Astrocyte (in vitro differentiated cells and primary cell): ENCODE data around the gene PTPRE. TPM values are rescaled to one million over a fixed set of nuclear protein-coding genes. Genes with fewer than 3 reads are reported as not detected.

ENCODE experiments used
- DNase-seq: peaks from one replicate; pipeline ENCODE4 v3.0.0-alpha.2; 2010; ENCODE audit warnings: low read depth
- FAIRE-seq: peaks from 2 replicates; lab custom pipeline; 2011; peaks lifted over from hg19 to GRCh38; lab: Jason Lieb, UNC
- H2AFZ ChIP-seq: 2 replicates; pipeline ENCODE4 v1.6.0; 2012; ENCODE audit warnings: low read depth, low read length, inconsistent platforms
- H3K27ac ChIP-seq: 2 replicates; pipeline ENCODE4 v1.5.1; 2011; ENCODE audit warnings: low read depth, low read length, inconsistent platforms
- H3K27me3 ChIP-seq: 2 replicates; pipeline ENCODE4 v1.6.0; 2011; ENCODE audit warnings: low read length, inconsistent platforms; ENCODE audit not compliant: insufficient read depth
- H3K36me3 ChIP-seq: 2 replicates; pipeline ENCODE4 v1.5.1; 2011; ENCODE audit warnings: low read length, inconsistent platforms; ENCODE audit not compliant: insufficient read depth
- H3K4me1 ChIP-seq: 2 replicates; pipeline ENCODE4 v1.5.1; 2011; ENCODE audit warnings: low read length, inconsistent platforms; ENCODE audit not compliant: insufficient read depth
- H3K4me2 ChIP-seq: 2 replicates; pipeline ENCODE4 v1.6.0; 2012; ENCODE audit warnings: low read length, inconsistent platforms
- H3K4me3 ChIP-seq: 2 replicates; pipeline ENCODE4 v1.5.1; 2011; ENCODE audit warnings: low read depth, mild to moderate bottlenecking, low read length, inconsistent platforms; ENCODE audit not compliant: insufficient read depth
- H3K79me2 ChIP-seq: 2 replicates; pipeline ENCODE4 v1.6.0; 2012; ENCODE audit warnings: mild to moderate bottlenecking, low read length, inconsistent platforms; ENCODE audit not compliant: insufficient read depth
- H3K9ac ChIP-seq: 2 replicates; pipeline ENCODE4 v1.6.0; 2012; ENCODE audit warnings: mild to moderate bottlenecking, low read length, inconsistent platforms
- H3K9me3 ChIP-seq: 2 replicates; pipeline ENCODE4 v1.5.1; 2012; ENCODE audit warnings: low read depth, mild to moderate bottlenecking, low read length, inconsistent platforms; ENCODE audit not compliant: insufficient read depth
- H4K20me1 ChIP-seq: 2 replicates; pipeline ENCODE4 v1.6.0; 2012; ENCODE audit warnings: low read length, inconsistent platforms; ENCODE audit not compliant: insufficient read depth
- H3K27ac Mint-ChIP-seq: one replicate; pipeline ENCODE4 v1.8.0; 2021; ENCODE audit warnings: mild to moderate bottlenecking, mixed read lengths; ENCODE audit not compliant: unreplicated experiment
- H3K27me3 Mint-ChIP-seq: one replicate; pipeline ENCODE4 v1.8.0; 2021; ENCODE audit warnings: low read depth, mixed read lengths; ENCODE audit not compliant: unreplicated experiment
- H3K36me3 Mint-ChIP-seq: one replicate; pipeline ENCODE4 v1.8.0; 2021; ENCODE audit warnings: low read depth, mixed read lengths; ENCODE audit not compliant: unreplicated experiment
- H3K4me1 Mint-ChIP-seq: one replicate; pipeline ENCODE4 v1.8.0; 2021; ENCODE audit warnings: low read depth, mixed read lengths; ENCODE audit not compliant: unreplicated experiment
- H3K4me3 Mint-ChIP-seq: one replicate; pipeline ENCODE4 v1.8.0; 2021; ENCODE audit warnings: mild to moderate bottlenecking, moderate library complexity, mixed read lengths; ENCODE audit not compliant: unreplicated experiment
- H3K9me3 Mint-ChIP-seq: one replicate; pipeline ENCODE4 v1.8.0; 2021; ENCODE audit warnings: mild to moderate bottlenecking, mixed read lengths; ENCODE audit not compliant: unreplicated experiment
- CTCF ChIP-seq: IDR thresholded peaks from 2 replicates; pipeline ENCODE4 v1.5.1; 2011; ENCODE audit warnings: low read depth, mild to moderate bottlenecking, inconsistent platforms, low read length, moderate library complexity; ENCODE audit not compliant: insufficient read depth
- EZH2 ChIP-seq: IDR thresholded peaks from 2 replicates; pipeline ENCODE4 v1.6.1; 2012; ENCODE audit warnings: mild to moderate bottlenecking, low read length, inconsistent platforms; ENCODE audit not compliant: insufficient read depth
- total RNA-seq: library from RNA; stranded (reverse); gene quantifications from 2 replicates; pipeline ENCODE4 v1.2.1, GENCODE V29; 2021

The PTPRE gene
- total RNA-seq, 1 donor from 2014 or later, result 14.1 TPM

GRCh38 chr10:127932521-127933270, 25.8 kb downstream of the PTPRE start:
- H3K27ac ChIP-seq, result no peak overlapping the region

GRCh38 chr10:127933271-127933670, 26.4 kb downstream of the PTPRE start:
- Histone ChIP-seq H3K9ac (no peak overlapping the region), H3K9me3 (no peaks in the 10 kb centered on the region), H3K27ac (no peak overlapping the region), H3K79me2 (peaks cover 2% of the 10 kb centered on the region), H4K20me1 (no peaks in the 10 kb centered on the region), H2AFZ (no peak overlapping the region), H3K4me3 (no peak overlapping the region), H3K27me3 (no peaks in the 10 kb centered on the region), H3K4me1 (peaks cover 11% of the 10 kb centered on the region), H3K4me2 (no peak overlapping the region), H3K36me3 (no peaks in the 10 kb centered on the region)
- Mint-ChIP-seq H3K4me3 (no peak overlapping the region), H3K4me1 (peaks cover 12% of the 10 kb centered on the region), H3K9me3 (no peaks in the 10 kb centered on the region), H3K27me3 (no peaks in the 10 kb centered on the region), H3K36me3 (peaks cover 12% of the 10 kb centered on the region), H3K27ac (no peak overlapping the region)
- DNase-seq, result no peak
- no peak for TF ChIP-seq CTCF
- TF ChIP-seq EZH2, result no peak
- FAIRE-seq, result no peak

More at GRCh38 chr10:127932521-127933270, 25.8 kb downstream of the PTPRE start:
- Histone ChIP-seq H3K9me3 (no peaks in the 10 kb centered on the region), H3K27me3 (no peaks in the 10 kb centered on the region), H3K4me3 (no peak overlapping the region), H3K9ac (no peak overlapping the region), H3K4me2 (no peak overlapping the region), H4K20me1 (no peaks in the 10 kb centered on the region), H3K36me3 (no peaks in the 10 kb centered on the region), H3K4me1 (peaks cover 16% of the 10 kb centered on the region), H2AFZ (no peak overlapping the region), H3K79me2 (peaks cover 2% of the 10 kb centered on the region)
- FAIRE-seq (no peak), DNase-seq (no peak)
- no peaks in the 10 kb centered on the region for H3K9me3 Mint-ChIP-seq
- H3K36me3 Mint-ChIP-seq, result peaks cover 12% of the 10 kb centered on the region
- H3K4me1 Mint-ChIP-seq, result peaks cover 17% of the 10 kb centered on the region
- no peaks in the 10 kb centered on the region for H3K27me3 Mint-ChIP-seq
- TF ChIP-seq CTCF, result no peak
- TF ChIP-seq EZH2, result no peak
- H3K27ac Mint-ChIP-seq, result no peak overlapping the region
- H3K4me3 Mint-ChIP-seq, result no peak overlapping the region

GRCh38 chr10:127934383-127934782, 27.5 kb downstream of the PTPRE start:
- H3K36me3 ChIP-seq, result no peaks in the 10 kb centered on the region
- H3K9ac ChIP-seq, result no peak overlapping the region
- H3K27me3 Mint-ChIP-seq, result no peaks in the 10 kb centered on the region
- no peaks in the 10 kb centered on the region for H3K27me3 ChIP-seq
- H3K4me2 ChIP-seq, result no peak overlapping the region
- no peaks in the 10 kb centered on the region for H3K9me3 Mint-ChIP-seq
- H3K36me3 Mint-ChIP-seq, result peaks cover 12% of the 10 kb centered on the region
- FAIRE-seq (no peak), DNase-seq (no peak)
- no peaks in the 10 kb centered on the region for H4K20me1 ChIP-seq
- no peak overlapping the region for H3K27ac ChIP-seq
- H2AFZ ChIP-seq, result no peak overlapping the region
- H3K79me2 ChIP-seq, result peaks cover 2% of the 10 kb centered on the region
- H3K9me3 ChIP-seq, result no peaks in the 10 kb centered on the region
- H3K4me1 Mint-ChIP-seq, result peaks cover 8% of the 10 kb centered on the region
- no peak overlapping the region for H3K4me3 ChIP-seq
- H3K4me1 ChIP-seq, result peaks cover 7% of the 10 kb centered on the region
- no peak overlapping the region for H3K4me3 Mint-ChIP-seq
- no peak overlapping the region for H3K27ac Mint-ChIP-seq
- no peak for TF ChIP-seq CTCF
- no peak for TF ChIP-seq EZH2
